ENCODE measurements around the gene APOL1.

Gene APOL1

DNA sequence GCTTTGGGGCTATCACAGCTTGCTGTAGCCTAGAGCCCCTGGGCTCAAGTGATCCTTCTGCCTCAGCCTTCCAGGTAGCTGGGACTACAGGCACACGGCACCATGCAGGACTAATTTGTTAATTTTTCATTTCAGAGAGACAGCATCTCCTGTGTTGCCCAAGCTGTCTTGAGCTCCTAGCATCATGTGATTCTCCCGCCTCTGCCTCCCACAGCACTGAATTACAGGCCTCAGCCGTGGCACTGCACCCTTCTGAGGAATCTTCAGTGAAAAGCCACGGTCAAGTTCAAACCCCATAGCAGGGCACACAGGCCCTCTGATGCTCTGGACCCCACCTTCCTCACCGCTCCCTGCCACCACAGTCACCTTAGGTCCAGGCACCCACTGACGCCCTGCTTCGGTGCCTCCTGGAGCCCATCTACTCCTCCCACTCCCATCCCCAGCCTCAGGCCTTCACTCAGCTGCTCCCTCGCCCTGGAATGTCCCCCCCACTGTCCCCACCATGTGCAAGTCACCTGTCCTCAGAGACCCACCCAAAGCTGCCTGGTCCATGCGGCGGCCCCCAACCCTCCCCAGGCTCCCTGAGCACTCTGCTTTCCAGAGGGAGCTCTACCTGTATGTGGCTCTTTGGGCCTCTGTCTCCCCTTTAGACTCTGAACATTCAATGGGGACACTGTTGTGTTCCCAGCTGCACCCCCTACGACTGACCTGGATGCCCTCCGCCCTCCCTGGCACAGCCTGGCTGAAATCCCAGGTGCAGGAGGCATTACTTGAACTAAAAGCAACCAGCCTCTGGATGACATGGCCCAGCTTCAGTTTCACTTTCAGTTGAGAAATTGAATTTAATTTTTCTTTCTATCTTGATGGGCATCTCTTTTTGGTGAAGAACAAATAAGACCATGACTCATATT lies 15.2 kb upstream of the APOL1 start:
- peaks cover 66% of the 10 kb centered on the region for H3K79me2 ChIP-seq (ENCODE audit: low read length)
- no peak overlapping the region for H2AFZ ChIP-seq (ENCODE audit: low read length)
- no peaks in the 10 kb centered on the region for H3K9me3 ChIP-seq (replicated peaks; ENCODE audit: insufficient read depth, low read length)
- H4K20me1 ChIP-seq (ENCODE audit: insufficient read depth, low read length) = no peaks in the 10 kb centered on the region
- TF ChIP-seq EZH2 (optimal IDR thresholded peaks at IDR 0.05; ENCODE audit: low read depth, low read length) (no peak), EZH2phosphoT487 (IDR thresholded peaks at IDR 0.05; ENCODE audit: low read length) (no peak)
- TF ChIP-seq, protein P1, sequence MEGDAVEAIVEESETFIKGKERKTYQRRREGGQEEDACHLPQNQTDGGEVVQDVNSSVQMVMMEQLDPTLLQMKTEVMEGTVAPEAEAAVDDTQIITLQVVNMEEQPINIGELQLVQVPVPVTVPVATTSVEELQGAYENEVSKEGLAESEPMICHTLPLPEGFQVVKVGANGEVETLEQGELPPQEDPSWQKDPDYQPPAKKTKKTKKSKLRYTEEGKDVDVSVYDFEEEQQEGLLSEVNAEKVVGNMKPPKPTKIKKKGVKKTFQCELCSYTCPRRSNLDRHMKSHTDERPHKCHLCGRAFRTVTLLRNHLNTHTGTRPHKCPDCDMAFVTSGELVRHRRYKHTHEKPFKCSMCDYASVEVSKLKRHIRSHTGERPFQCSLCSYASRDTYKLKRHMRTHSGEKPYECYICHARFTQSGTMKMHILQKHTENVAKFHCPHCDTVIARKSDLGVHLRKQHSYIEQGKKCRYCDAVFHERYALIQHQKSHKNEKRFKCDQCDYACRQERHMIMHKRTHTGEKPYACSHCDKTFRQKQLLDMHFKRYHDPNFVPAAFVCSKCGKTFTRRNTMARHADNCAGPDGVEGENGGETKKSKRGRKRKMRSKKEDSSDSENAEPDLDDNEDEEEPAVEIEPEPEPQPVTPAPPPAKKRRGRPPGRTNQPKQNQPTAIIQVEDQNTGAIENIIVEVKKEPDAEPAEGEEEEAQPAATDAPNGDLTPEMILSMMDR (IDR thresholded peaks at IDR 0.05; ENCODE audit: low read length) = no peak
- H3K27me3 ChIP-seq (replicated peaks; ENCODE audit: insufficient read depth, low read length) = no peaks in the 10 kb centered on the region
- peaks cover 10% of the 10 kb centered on the region for H3F3A ChIP-seq (ENCODE audit: insufficient read depth, low read length)
- peak overlapping the region; percentile 69; the same call in 1 of the 2 replicates for H3K9ac ChIP-seq (ENCODE audit: low read length)
- 0 out of 2 replicates have a peak, but pooled peaks cover 9% of the 10 kb centered on the region for H3K36me3 ChIP-seq (replicated peaks; ENCODE audit: insufficient read depth, low read length)
- H3K27ac ChIP-seq (ENCODE audit: low read length) = peak overlapping the region; percentile 79; the same call in 1 of the 2 replicates
- peak overlapping the region; percentile 70 for H3K4me2 ChIP-seq (ENCODE audit: low read depth, low read length)
- H3K4me1 ChIP-seq (ENCODE audit: low read length) = peaks cover 25% of the 10 kb centered on the region
- DNase-seq = peak; percentile 60
- peak overlapping the region; percentile 93 for H3K4me3 ChIP-seq (ENCODE audit: low read length)
- no peaks in the 10 kb centered on the region for H3K9me2 ChIP-seq (replicated peaks; ENCODE audit: insufficient read depth, low read length)

GRCh38 chr22:36238373-36239149 lies 14.4 kb upstream of the APOL1 start:
- Histone ChIP-seq H3K27ac (ENCODE audit: low read length) (peak overlapping the region; percentile 79), H2AFZ (ENCODE audit: low read length) (no peak overlapping the region), H3K79me2 (ENCODE audit: low read length) (peaks cover 59% of the 10 kb centered on the region), H3K27me3 (replicated peaks; ENCODE audit: insufficient read depth, low read length) (no peaks in the 10 kb centered on the region), H3K4me2 (ENCODE audit: low read depth, low read length) (peak overlapping the region; percentile 70), H3K9me2 (replicated peaks; ENCODE audit: insufficient read depth, low read length) (no peaks in the 10 kb centered on the region), H3K4me3 (ENCODE audit: low read length) (peak overlapping the region; percentile 93), H3K4me1 (ENCODE audit: low read length) (peaks cover 28% of the 10 kb centered on the region), H3K36me3 (replicated peaks; ENCODE audit: insufficient read depth, low read length) (0 out of 2 replicates have a peak, but pooled peaks cover 9% of the 10 kb centered on the region), H4K20me1 (ENCODE audit: insufficient read depth, low read length) (no peaks in the 10 kb centered on the region), H3K9ac (ENCODE audit: low read length) (peak overlapping the region; percentile 69), H3F3A (ENCODE audit: insufficient read depth, low read length) (peaks cover 10% of the 10 kb centered on the region), H3K9me3 (replicated peaks; ENCODE audit: insufficient read depth, low read length) (no peaks in the 10 kb centered on the region)
- DNase-seq = peak; percentile 22
- TF ChIP-seq EZH2 (optimal IDR thresholded peaks at IDR 0.05; ENCODE audit: low read depth, low read length) (no peak), EZH2phosphoT487 (IDR thresholded peaks at IDR 0.05; ENCODE audit: low read length) (no peak)
- TF ChIP-seq, protein P1 (IDR thresholded peaks at IDR 0.05; ENCODE audit: low read length) = no peak

DNA sequence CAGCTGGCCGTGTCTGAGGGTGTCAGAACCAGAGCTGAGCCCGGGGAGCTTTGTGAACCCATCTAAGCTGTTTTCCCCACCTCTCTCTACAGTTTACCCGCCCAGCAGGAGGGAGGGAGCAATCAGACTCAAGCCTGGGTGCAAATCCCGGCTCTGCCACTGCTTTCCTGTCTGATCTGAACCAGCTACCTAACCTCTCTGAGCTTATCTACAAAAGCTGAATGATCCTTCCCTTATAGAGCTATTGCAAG lies 13.9 kb upstream of the APOL1 start:
- no peaks in the 10 kb centered on the region for H3K27me3 ChIP-seq (replicated peaks; ENCODE audit: insufficient read depth, low read length)
- H3K36me3 ChIP-seq (replicated peaks; ENCODE audit: insufficient read depth, low read length) = 0 out of 2 replicates have a peak, but pooled peaks cover 8% of the 10 kb centered on the region
- peak overlapping the region; percentile 79 for H3K27ac ChIP-seq (ENCODE audit: low read length)
- no peak for TF ChIP-seq EZH2 (optimal IDR thresholded peaks at IDR 0.05; ENCODE audit: low read depth, low read length)
- no peak for TF ChIP-seq EZH2phosphoT487 (IDR thresholded peaks at IDR 0.05; ENCODE audit: low read length)
- TF ChIP-seq, protein P1 (IDR thresholded peaks at IDR 0.05; ENCODE audit: low read length) = no peak
- H3K9me3 ChIP-seq (replicated peaks; ENCODE audit: insufficient read depth, low read length) = no peaks in the 10 kb centered on the region
- peak overlapping the region; percentile 70 for H3K4me2 ChIP-seq (ENCODE audit: low read depth, low read length)
- DNase-seq = no peak
- peaks cover 54% of the 10 kb centered on the region for H3K79me2 ChIP-seq (ENCODE audit: low read length)
- no peak overlapping the region for H2AFZ ChIP-seq (ENCODE audit: low read length)
- H3K4me3 ChIP-seq (ENCODE audit: low read length) = peak overlapping the region; percentile 93
- H3K9ac ChIP-seq (ENCODE audit: low read length) = peak overlapping the region; percentile 69
- H4K20me1 ChIP-seq (ENCODE audit: insufficient read depth, low read length) = no peaks in the 10 kb centered on the region
- no peaks in the 10 kb centered on the region for H3K9me2 ChIP-seq (replicated peaks; ENCODE audit: insufficient read depth, low read length)
- H3K4me1 ChIP-seq (ENCODE audit: low read length) = peaks cover 34% of the 10 kb centered on the region
- H3F3A ChIP-seq (ENCODE audit: insufficient read depth, low read length) = peaks cover 10% of the 10 kb centered on the region

Data from MM.1S (cell line).